Measurements from ENCODE around the gene PF4V1.

PF4V1 gene

GRCh38 chr4:73821325-73821724, 31.8 kb upstream of the PF4V1 start:
- H3K4me1 ChIP-seq (ENCODE audit: insufficient read depth, insufficient read length): no peaks in the 10 kb centered on the region
- no peaks in the 10 kb centered on the region for H3K27me3 ChIP-seq (ENCODE audit: insufficient read depth, insufficient read length)
- H3K9me3 ChIP-seq (ENCODE audit: insufficient read depth, low read length): no peaks in the 10 kb centered on the region
- DNase-seq (ENCODE audit: low read depth, low spot score): no peak
- no peak overlapping the region for H3K9ac ChIP-seq (ENCODE audit: insufficient read length, low read depth)
- no peaks in the 10 kb centered on the region for H3K36me3 ChIP-seq (ENCODE audit: insufficient read depth, insufficient read length, low read length)
- TF ChIP-seq SUZ12 (IDR thresholded peaks at IDR 0.05; ENCODE audit: extremely low read depth, insufficient read depth, insufficient read length): no peak
- TF ChIP-seq ZNF274 (IDR thresholded peaks at IDR 0.05; ENCODE audit: low read depth, low read length): no peak
- TF ChIP-seq YY1 (IDR thresholded peaks at IDR 0.05; ENCODE audit: insufficient read depth, insufficient read length): no peak
- no peak overlapping the region for H3K4me3 ChIP-seq (ENCODE audit: insufficient read length, low read depth)

- DNase-seq (ENCODE audit: low read depth, low spot score): no peak
- Histone ChIP-seq H3K27me3 (ENCODE audit: insufficient read depth, insufficient read length) (no peaks in the 10 kb centered on the region), H3K9me3 (ENCODE audit: insufficient read depth, low read length) (0 out of 2 replicates have a peak, but pooled peaks cover 4% of the 10 kb centered on the region), H3K9ac (ENCODE audit: insufficient read length, low read depth) (no peak overlapping the region), H3K4me1 (ENCODE audit: insufficient read depth, insufficient read length) (no peaks in the 10 kb centered on the region), H3K4me3 (ENCODE audit: insufficient read length, low read depth) (no peak overlapping the region), H3K36me3 (ENCODE audit: insufficient read depth, insufficient read length, low read length) (no peaks in the 10 kb centered on the region)
- TF ChIP-seq ZNF274 (IDR thresholded peaks at IDR 0.05; ENCODE audit: low read depth, low read length) (no peak), SUZ12 (IDR thresholded peaks at IDR 0.05; ENCODE audit: extremely low read depth, insufficient read depth, insufficient read length) (no peak), YY1 (IDR thresholded peaks at IDR 0.05; ENCODE audit: insufficient read depth, insufficient read length) (no peak)
These were observed 30.7 kb upstream of the PF4V1 start for GRCh38 chr4:73822389-73822788.

- Histone ChIP-seq H3K9me3 (ENCODE audit: insufficient read depth, low read length) (0 out of 2 replicates have a peak, but pooled peaks cover 7% of the 10 kb centered on the region), H3K4me3 (ENCODE audit: insufficient read length, low read depth) (no peak overlapping the region), H3K4me1 (ENCODE audit: insufficient read depth, insufficient read length) (no peaks in the 10 kb centered on the region), H3K36me3 (ENCODE audit: insufficient read depth, insufficient read length, low read length) (no peaks in the 10 kb centered on the region), H3K27me3 (ENCODE audit: insufficient read depth, insufficient read length) (no peaks in the 10 kb centered on the region), H3K9ac (ENCODE audit: insufficient read length, low read depth) (no peak overlapping the region)
- DNase-seq (ENCODE audit: low read depth, low spot score): no peak
- TF ChIP-seq ZNF274 (IDR thresholded peaks at IDR 0.05; ENCODE audit: low read depth, low read length) (no peak), SUZ12 (IDR thresholded peaks at IDR 0.05; ENCODE audit: extremely low read depth, insufficient read depth, insufficient read length) (no peak), YY1 (IDR thresholded peaks at IDR 0.05; ENCODE audit: insufficient read depth, insufficient read length) (no peak)
These were observed 30.1 kb upstream of the PF4V1 start for GRCh38 chr4:73822812-73823504.

GRCh38 chr4:73823760-73824159, 29.3 kb upstream of the PF4V1 start:
- 0 out of 2 replicates have a peak, but pooled peaks cover 7% of the 10 kb centered on the region for H3K9me3 ChIP-seq (ENCODE audit: insufficient read depth, low read length)
- TF ChIP-seq YY1 (IDR thresholded peaks at IDR 0.05; ENCODE audit: insufficient read depth, insufficient read length): no peak
- H3K4me1 ChIP-seq (ENCODE audit: insufficient read depth, insufficient read length): no peaks in the 10 kb centered on the region
- H3K27me3 ChIP-seq (ENCODE audit: insufficient read depth, insufficient read length): no peaks in the 10 kb centered on the region
- DNase-seq (ENCODE audit: low read depth, low spot score): no peak
- no peaks in the 10 kb centered on the region for H3K36me3 ChIP-seq (ENCODE audit: insufficient read depth, insufficient read length, low read length)
- no peak overlapping the region for H3K9ac ChIP-seq (ENCODE audit: insufficient read length, low read depth)
- no peak overlapping the region for H3K4me3 ChIP-seq (ENCODE audit: insufficient read length, low read depth)

GRCh38 chr4:73828956-73829355, 24.1 kb upstream of the PF4V1 start:
- Histone ChIP-seq H3K9ac (ENCODE audit: insufficient read length, low read depth) (no peak overlapping the region), H3K4me3 (ENCODE audit: insufficient read length, low read depth) (no peak overlapping the region), H3K27me3 (ENCODE audit: insufficient read depth, insufficient read length) (no peaks in the 10 kb centered on the region), H3K36me3 (ENCODE audit: insufficient read depth, insufficient read length, low read length) (no peaks in the 10 kb centered on the region), H3K9me3 (ENCODE audit: insufficient read depth, low read length) (0 out of 2 replicates have a peak, but pooled peaks cover 7% of the 10 kb centered on the region), H3K4me1 (ENCODE audit: insufficient read depth, insufficient read length) (no peaks in the 10 kb centered on the region)
- no peak for DNase-seq (ENCODE audit: low read depth, low spot score)
- TF ChIP-seq SUZ12 (IDR thresholded peaks at IDR 0.05; ENCODE audit: extremely low read depth, insufficient read depth, insufficient read length) (no peak), YY1 (IDR thresholded peaks at IDR 0.05; ENCODE audit: insufficient read depth, insufficient read length) (no peak)

GRCh38 chr4:73831569-73831968, 21.5 kb upstream of the PF4V1 start:
- DNase-seq (ENCODE audit: low read depth, low spot score): no peak
- TF ChIP-seq SUZ12 (IDR thresholded peaks at IDR 0.05; ENCODE audit: extremely low read depth, insufficient read depth, insufficient read length) (no peak), ZNF274 (IDR thresholded peaks at IDR 0.05; ENCODE audit: low read depth, low read length) (no peak), YY1 (IDR thresholded peaks at IDR 0.05; ENCODE audit: insufficient read depth, insufficient read length) (no peak)
- H3K4me3 ChIP-seq (ENCODE audit: insufficient read length, low read depth): no peak overlapping the region

GRCh38 chr4:73832651-73833237, 20.4 kb upstream of the PF4V1 start:
- DNase-seq (ENCODE audit: low read depth, low spot score): no peak
- H3K9ac ChIP-seq (ENCODE audit: insufficient read length, low read depth): no peak overlapping the region
- TF ChIP-seq SUZ12 (IDR thresholded peaks at IDR 0.05; ENCODE audit: extremely low read depth, insufficient read depth, insufficient read length): no peak
- TF ChIP-seq YY1 (IDR thresholded peaks at IDR 0.05; ENCODE audit: insufficient read depth, insufficient read length): no peak
- TF ChIP-seq ZNF274 (IDR thresholded peaks at IDR 0.05; ENCODE audit: low read depth, low read length): no peak
- H3K27me3 ChIP-seq (ENCODE audit: insufficient read depth, insufficient read length): peaks cover 12% of the 10 kb centered on the region
- no peaks in the 10 kb centered on the region for H3K4me1 ChIP-seq (ENCODE audit: insufficient read depth, insufficient read length)
- H3K4me3 ChIP-seq (ENCODE audit: insufficient read length, low read depth): no peak overlapping the region
- H3K9me3 ChIP-seq (ENCODE audit: insufficient read depth, low read length): 0 out of 2 replicates have a peak, but pooled peaks cover under 1% of the 10 kb centered on the region
- H3K36me3 ChIP-seq (ENCODE audit: insufficient read depth, insufficient read length, low read length): no peaks in the 10 kb centered on the region

More at GRCh38 chr4:73831569-73831968, 21.5 kb upstream of the PF4V1 start:
- Histone ChIP-seq H3K27me3 (ENCODE audit: insufficient read depth, insufficient read length) (peaks cover 1% of the 10 kb centered on the region), H3K9ac (ENCODE audit: insufficient read length, low read depth) (no peak overlapping the region), H3K9me3 (ENCODE audit: insufficient read depth, low read length) (0 out of 2 replicates have a peak, but pooled peaks cover 7% of the 10 kb centered on the region), H3K4me1 (ENCODE audit: insufficient read depth, insufficient read length) (no peaks in the 10 kb centered on the region), H3K36me3 (ENCODE audit: insufficient read depth, insufficient read length, low read length) (no peaks in the 10 kb centered on the region)

Data from NT2/D1 (cell line).